Transverse colon (tissue), 3 donors: ENCODE data around the gene ZNF827.

Experiments used
- CTCF ChIP-seq, 5 experiments: fragments of 200-600 bp in 3 of 5; fragments of 450-650 bp in 2 of 5; sonication (generic) in 3 of 5; IDR thresholded peaks; 1 replicate in 2 of 5; 2 replicates in 3 of 5; pipeline ENCODE4 v1.5.1; 2016 to 2017; ENCODE audit warnings: antibody characterized with exemption in 5 of 5, inconsistent platforms in 3 of 5, mild to moderate bottlenecking in 2 of 5, moderate library complexity in 1 of 5
- EP300 ChIP-seq: sonication (generic); formaldehyde crosslinking; IDR thresholded peaks from one replicate; pipeline ENCODE4 v1.6.1; 2017; ENCODE audit warnings: antibody characterized with exemption, low read depth
- POLR2A ChIP-seq: fragments of 450-650 bp; IDR thresholded peaks from one replicate; pipeline ENCODE4 v1.6.1; 2016; ENCODE audit warnings: antibody characterized with exemption, mild to moderate bottlenecking, moderate library complexity

DNA sequence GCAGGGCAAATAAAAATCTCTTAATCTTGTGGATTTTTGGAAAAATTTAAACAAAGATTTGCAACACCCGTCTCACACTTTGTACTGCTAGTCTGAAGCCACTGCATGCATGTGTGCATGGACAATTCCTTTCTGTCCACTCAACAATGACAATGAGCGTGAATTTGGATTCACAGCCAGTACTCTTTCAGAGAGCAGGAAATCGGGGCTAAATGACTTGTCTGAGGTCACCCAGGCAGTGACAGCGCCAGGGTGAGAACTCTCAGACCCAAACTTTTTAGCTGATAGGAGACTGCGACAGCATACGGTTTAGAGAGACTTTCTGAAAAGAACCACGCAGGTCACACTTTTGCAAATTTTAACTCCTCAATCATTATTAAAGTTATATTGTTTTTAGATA lies 90.9 kb downstream of the ZNF827 start:
- TF ChIP-seq EP300: no peak
- no peak for TF ChIP-seq CTCF (IDR thresholded peaks at IDR 0.05)
- no peak for TF ChIP-seq POLR2A
